RPMI8226 (cell line): Measurements from ENCODE around the gene KLRK1.
"Not testable (repeated sequence)": the region's sequence is repeated elsewhere in the genome, so short reads cannot be mapped to it uniquely, and the experiment has no call there.

Experiments
- DNase-seq: peaks from one replicate; pipeline ENCODE4 v3.0.0-alpha.2; 2015

KLRK1 gene

DNA sequence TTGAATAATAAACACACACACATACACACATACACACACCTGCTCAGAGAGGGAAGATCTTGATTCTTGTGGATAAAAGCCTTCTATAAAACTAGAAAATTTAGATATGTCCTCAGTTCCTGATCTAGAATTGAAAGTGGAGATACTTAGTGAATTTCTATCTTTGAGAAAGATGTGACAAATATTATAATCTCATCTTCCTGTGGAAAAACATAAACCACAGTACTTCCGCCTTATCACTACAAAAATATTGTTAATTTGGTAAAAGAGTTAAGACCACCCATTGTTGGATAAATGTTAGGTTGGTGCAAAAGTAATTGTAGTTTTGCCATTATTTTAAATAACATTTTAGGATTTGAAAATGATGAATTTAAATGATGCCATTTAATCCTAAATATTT is at the start of gene KLRK1:
Gene KLRK1 (minus strand): TSS at position 138 of the 400 bp plus-strand sequence. CDS start 1,231 bp downstream, outside the sequence.
- DNase-seq: no peak

DNA sequence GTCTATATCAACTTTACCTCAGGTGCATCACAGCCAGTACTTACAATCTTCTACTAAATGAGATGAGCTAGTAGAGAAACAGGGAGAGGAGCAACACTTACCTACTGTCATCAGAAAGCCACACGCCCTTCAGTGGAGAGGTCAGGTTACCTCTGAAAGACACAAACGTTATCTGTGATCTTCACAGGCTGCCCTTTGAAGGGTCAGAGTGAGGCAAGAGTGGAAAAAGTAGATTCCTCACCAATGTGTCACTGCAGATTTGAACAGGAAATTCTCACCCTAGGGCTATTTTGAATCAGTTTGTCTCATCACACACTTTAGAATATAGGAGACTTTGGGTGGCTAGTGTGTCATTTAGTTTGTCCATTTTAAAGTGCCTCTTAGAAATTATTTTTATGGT is 47.8 kb upstream of the KLRK1 start:
- not testable (repeated sequence) for DNase-seq

DNA sequence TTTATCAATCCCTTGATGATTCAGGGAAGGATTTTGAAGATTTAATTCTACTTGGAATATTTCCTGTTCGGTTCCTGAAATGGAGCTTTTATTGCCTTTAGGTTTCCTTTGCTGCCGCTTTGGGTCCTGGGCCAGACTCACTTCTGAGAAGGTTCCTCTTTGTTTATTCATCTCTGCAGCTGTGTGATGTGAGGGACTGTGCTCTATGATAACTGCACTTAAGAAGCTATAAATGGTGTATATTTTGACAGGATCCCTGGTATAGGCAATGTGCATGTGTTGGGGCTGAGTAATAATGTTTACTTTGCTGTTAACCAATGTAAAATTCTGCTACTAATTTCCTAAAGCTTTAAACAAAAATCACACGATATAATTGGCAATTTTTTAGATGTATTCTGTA is 46.0 kb upstream of the KLRK1 start, which contains the start of gene KLRC2:
Gene KLRC2 (minus strand): TSS at position 195 of the 400 bp plus-strand sequence. CDS start 24 bp downstream, at position 171.
- not testable (repeated sequence) for DNase-seq

DNA sequence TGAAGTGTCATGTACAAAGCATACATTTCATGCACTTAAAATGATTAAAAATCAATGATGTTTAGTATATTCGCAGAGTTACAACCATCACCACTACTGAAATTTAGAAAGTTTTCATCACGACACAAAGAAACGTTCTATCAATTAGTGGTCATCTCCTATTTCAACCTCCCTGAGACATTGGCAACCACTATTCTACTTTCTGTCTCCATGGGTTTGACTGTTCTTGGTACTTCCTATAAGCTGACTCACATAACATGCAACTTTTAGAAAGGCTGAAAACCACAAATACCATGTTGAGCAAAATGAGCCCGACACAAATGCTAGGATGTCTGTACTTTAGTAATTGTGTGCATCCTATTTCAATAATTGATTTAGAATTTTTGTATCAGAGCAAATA is 40.8 kb upstream of the KLRK1 start:
- DNase-seq: not testable (repeated sequence)

DNA sequence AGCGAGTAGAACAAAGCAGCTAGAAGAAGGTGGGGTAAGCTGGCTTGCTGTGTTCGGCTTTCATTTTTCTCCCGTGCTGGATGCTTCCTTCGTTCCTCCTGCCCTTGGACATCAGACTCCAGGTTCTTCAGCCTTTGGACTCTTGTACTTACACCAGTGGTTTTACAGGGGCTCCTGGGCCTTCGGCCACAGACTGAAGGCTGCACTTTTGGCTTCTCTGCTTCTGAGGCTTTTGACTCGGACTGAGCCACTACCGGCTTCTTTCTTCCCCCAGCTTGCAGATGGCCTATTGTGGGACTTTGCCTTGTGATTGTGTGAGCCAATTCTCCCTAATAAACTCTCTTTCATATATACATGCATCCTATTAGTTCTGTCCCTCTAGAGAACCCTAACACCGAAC is 36.1 kb upstream of the KLRK1 start:
- not testable (repeated sequence) for DNase-seq

DNA sequence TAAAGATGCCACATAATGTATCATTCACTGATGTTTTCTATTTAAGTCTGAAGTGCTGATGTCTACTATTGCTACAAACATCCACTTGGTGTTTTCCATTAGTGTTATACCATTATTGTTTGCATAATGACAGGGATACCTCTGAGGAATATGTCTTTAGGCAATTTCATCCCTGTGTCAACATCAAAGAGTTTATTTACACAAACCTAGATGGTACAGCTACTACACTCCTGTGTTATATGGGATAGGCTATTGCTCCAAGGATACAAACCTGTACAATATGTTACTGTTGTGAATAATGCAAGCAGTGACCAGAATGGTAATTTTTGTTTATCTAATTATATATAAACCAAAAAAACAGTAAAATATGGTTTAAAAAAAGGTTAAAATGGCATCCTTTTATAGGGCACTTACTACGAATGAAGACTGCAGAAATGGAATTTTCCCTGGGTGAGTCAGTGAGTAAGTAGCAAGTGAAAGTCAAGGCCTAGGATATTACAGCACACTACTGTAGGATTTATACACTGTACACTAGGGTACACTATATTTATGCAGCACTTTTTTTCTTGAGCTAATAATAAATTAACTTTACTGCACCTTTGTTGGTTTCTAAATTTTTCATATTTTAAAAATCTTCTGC is 34.5 kb upstream of the KLRK1 start:
- DNase-seq: not testable (repeated sequence)

DNA sequence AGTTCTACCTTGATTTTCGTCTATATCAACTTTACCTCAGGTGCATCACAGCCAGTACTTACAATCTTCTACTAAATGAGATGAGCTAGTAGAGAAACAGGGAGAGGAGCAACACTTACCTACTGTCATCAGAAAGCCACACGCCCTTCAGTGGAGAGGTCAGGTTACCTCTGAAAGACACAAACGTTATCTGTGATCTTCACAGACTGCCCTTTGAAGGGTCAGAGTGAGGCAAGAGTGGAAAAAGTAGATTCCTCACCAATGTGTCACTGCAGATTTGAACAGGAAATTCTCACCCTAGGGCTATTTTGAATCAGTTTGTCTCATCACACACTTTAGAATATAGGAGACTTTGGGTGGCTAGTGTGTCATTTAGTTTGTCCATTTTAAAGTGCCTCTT is 32.3 kb upstream of the KLRK1 start:
- DNase-seq: not testable (repeated sequence)

DNA sequence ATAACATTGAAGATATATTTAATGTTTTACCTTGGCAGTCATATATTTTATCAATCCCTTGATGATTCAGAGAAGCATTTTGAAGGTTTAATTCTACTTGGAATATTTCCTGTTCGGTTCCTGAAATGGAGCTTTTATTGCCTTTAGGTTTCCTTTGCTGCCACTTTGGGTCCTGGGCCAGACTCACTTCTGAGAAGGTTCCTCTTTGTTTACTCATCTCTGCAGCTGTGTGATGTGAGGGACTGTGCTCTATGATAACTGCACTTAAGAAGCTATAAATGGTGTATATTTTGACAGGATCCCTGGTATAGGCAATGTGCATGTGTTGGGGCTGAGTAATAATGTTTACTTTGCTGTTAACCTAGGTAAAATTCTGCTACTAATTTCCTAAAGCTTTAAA is 30.5 kb upstream of the KLRK1 start, which contains the start of gene KLRC3:
Gene KLRC3 (minus strand): TSS at position 262 of the 400 bp plus-strand sequence. CDS start 45 bp downstream, at position 217.
- not testable (repeated sequence) for DNase-seq

DNA sequence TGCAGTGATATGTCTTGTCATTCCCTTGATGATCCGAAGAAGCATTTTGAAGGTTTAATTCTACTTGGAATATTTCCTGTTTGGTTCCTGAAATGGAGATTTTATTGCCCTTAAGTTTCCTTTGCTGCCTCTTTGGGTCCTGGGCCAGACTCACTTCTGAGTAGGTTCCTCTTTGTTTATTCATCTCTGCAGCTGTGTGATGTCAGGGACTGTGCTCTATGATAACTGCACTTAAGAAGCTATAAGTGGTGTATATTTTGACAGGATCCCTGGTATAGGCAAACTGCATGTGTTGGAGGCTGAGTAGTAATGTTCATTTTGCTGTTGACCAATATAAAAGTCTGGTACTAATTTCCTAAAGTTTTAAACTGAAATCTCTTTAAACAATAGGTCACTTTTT is 19.6 kb upstream of the KLRK1 start, which contains the start of gene KLRC4:
Gene KLRC4 (minus strand): TSS at position 366 of the 400 bp plus-strand sequence. CDS start 182 bp downstream, at position 184.
- no peak for DNase-seq

DNA sequence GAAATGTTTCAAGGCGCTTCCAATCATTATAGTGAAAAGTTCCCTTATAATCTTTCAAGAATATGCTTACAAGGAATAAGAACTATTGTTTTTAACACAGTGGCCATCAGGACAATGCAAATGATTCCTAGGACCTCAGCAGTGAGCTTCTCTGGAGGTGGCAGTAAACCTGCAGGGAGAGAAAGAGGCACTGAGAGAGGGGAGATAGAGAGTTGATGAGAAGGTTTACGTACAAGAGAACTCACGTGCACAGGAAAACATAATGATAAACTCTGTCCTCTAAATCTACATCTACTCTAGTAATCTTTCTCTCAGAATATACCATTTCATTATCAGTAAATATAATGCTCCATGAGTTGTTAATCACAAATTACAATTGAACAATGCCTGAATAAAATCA is 19.0 kb upstream of the KLRK1 start:
- DNase-seq: no peak

DNA sequence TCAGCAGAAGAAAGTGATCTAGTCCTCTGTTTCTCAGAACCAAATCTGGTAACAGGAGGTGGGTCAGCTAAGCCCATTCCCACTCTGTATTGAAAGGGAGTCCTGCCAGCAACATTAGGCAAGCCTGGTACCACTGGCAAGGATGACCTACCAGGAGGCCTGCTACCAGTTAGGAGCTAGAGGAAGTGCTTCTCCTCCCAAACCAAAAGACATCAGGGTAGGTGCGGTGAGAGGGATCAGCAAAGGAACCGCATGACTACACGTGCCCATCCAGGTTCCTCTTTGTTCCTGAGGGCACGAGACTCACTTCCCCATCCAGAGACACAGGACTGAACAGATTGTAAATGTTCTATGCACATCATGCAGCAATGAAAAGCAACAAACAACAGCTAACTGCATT is 16.9 kb upstream of the KLRK1 start:
- DNase-seq: no peak

DNA sequence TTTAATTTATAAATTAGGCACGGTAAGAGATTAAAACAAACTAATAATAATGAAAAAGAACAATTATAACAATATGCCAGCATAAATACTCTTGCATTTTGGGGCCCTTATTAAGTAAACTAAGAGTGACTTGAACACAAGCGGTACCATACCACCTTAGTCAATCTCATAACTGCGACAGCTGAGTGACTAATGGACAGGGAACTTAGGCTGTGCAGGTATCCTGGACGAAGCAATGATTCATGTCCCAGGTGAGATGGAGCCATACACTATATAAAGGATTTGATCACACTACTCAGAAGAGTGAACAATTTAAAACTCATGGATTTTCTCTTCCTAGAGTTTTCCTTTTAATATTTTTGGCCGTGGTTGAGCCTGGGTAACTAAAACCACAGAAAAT is 15.5 kb upstream of the KLRK1 start:
- no peak for DNase-seq

DNA sequence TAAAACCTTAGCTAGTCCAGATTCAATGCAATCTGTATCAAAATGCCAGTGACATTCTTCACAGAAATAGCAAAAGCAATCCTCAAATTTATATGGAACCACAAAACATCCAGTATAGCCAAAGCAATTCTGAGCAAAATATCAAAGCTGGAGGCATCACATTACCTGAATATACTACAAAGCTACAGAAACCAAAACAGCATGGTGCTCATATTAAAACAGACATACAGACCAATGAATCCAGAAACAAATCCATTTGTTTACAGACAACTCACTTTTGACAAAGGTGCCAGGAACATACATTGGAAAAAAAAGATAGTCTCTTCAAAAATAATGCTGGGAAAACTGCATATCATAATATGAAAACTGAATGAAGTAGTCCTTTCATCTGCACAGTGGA is 15.0 kb upstream of the KLRK1 start:
- DNase-seq: no peak

DNA sequence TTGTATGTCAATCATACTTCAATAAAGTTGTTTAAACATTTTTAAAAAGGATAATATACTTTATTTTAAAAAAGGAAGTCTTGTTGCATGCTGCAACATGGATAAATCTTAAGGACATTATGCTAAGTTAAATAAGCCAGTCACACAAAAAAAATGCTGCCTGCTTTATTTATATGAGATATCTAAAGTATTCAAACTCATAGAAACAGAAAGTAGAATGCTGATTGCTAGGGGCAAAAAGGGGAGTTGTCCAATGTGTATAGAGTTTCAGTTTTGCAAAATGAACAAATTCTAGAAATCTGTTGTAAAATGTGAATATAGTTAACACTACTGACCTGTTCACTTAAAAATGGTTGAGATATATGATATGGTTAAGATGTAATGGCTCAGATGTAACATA is 11.0 kb upstream of the KLRK1 start:
- DNase-seq: no peak

DNA sequence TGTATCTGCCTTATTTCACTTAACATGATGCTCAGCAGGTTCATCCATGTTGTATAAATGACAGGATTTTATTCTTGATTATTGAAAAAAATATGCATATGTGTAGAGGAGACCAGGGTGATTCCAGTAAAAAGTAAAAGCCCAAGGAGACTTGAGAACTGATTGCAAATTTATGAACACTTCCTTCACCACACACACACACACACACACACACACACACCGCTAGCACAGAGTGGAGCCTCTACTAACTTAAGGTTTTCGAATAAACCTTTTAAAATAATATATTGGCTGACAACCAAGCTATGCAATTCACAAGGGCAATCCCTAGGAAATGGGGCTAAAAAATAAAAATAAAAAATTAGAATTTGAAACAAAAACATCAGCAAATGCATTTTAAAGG is 8.3 kb upstream of the KLRK1 start:
- no peak for DNase-seq

DNA sequence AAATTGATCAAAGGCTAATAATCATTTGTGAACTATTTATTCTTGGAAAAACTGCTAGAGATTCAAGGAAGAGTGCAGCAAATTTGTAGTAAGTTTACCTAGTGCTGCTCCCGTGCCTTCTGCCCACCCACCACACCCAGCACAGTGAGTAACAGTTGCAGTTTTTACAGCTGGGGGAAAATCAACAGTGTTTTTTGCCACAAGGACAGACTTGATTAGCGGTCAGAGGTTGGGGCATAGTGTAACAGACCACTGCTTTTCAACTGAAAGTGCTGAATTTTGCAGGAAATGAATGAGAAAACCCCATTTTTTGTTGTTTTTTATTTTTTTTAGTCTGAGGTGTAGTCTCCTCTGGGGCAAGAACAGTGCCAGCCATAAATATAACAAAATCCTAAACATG is 7.5 kb upstream of the KLRK1 start:
- DNase-seq: no peak

DNA sequence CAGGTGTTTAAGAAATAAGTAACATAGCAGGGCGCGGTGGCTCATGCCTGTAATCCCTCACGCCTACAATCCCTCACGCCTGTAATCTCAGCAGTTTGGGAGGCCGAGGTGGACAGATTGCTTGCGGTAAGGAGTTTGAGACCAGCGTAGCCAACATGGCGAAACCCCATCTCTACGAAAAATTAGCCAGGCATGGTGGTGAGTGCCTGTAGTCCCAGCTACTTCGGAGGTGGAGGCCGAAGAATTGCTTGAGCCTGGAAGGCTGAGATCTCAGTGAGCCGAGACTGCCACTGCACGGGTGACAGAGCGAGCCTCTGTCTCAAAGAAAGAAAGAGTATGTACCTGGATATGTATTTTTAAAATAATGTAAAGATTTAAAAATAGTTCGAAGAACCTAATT is 6.3 kb upstream of the KLRK1 start:
- not testable (repeated sequence) for DNase-seq

DNA sequence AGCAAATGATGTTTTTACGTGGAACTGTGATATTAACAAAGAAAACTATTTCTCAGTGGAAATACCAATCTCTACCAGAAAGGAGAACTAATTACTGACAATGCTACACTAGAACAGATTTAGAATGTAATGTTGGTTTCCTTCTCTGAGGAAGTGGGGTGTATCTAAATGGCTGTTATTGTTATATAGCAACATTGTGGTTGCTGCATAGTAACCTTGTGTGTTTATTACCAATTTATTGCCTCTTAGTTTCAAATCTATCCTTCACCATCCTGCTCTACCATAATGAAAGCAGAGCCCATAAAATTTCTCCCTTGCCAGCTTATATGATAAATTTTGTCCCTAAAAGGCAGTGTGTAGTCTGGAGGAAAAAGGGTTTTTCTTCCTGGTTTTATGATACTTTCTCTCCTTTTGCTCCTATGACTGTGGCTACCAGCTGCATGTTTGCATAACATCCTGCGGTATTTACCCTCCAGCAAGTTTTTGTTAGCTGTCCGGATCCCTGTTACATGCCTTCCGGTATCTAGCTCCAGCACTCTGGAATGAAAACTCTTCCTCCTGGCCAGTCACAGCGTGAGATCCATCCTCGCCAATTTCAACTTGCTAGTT is 5.7 kb upstream of the KLRK1 start:
- DNase-seq: no peak

DNA sequence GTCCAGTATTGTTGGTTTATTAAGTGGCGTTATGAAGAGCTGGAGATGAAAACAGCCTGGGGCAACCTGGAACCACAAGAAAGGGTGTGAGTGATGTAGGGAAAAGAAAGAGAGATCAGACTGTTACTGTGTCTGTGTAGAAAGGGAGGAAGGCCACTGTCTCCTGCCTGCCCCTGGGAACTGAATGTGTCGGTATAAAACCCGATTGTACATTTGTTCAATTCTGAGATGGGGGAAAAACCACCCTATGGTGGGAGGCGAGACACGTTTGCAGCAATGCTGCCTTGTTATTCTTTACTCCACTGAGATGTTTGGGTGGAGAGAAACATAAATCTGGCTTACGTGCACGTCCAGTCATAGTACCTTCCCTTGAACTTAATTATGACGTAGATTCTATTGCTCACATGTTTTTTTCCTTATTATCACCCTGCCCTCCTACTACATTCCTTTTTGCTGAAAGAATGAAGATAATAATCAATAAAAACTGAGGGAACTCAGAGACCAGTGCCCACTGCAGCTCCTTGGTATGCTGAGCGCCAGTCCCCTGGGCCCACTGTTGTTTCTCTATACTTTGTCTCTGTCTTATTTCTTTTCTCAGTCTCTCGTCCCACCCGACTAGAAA is 4.8 kb upstream of the KLRK1 start:
- DNase-seq: not testable (repeated sequence)

DNA sequence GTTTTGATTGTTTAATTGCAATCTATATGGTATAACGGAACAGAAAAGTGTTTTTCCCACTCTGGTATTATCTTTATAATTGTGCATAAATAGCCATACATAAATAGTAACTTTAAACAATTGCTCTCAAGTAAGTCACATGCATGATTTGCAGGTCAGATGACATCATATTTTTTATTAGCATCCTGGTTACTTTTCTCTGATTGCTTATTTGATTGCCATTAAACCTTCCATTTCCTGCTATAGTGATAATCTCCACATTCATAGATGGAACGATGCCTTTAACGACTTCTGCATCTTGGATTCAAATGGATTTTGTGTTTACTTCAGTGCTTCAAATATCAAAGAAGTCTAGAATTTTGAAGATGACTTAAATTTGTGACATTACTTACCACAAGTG is 3.5 kb upstream of the KLRK1 start:
- DNase-seq: no peak

DNA sequence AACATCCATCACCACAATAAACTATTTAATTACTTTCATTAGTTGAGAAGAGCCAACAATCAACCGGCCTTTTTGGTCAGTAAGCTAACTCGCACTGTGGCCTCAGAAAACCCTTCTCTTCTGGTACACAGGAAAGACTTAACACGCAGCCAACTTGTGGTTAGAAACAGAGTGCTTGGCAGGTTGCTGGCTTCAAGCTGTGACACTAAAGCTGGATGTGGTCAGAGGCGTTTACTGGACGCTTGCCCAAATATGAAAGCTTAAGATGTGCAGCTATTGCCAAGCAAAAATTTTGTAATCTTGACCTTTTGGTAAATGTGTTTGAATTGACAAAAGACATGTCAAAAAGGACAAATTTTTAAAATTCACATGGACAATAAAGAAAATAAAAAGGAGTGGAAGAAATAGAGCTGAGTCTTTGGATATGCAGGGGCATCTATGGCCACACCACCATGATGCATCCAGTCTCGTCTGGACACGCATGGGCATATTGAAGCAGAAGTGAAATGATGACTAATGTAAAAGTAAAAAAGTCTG is 2.6 kb upstream of the KLRK1 start:
- peak; percentile 90 for DNase-seq

DNA sequence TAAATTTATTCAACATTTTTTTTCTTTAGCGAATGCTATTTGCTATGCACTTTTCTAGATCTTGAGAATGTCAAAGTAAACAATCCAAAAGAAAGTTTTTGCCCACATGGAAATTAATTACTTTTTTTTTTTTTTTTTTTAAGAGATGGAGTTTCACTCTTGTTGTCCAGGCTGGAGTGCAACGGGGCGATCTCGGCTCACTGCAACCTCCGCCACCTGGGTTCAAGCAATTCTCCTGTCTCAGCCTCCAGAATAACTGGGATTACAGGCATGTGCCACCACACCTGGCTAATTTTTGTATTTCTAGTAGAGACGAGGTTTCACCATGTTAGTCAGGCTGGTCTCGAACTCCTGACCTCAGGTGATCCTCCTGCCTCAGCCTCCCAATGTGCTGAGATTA is 1.1 kb upstream of the KLRK1 start:
- not testable (repeated sequence) for DNase-seq

DNA sequence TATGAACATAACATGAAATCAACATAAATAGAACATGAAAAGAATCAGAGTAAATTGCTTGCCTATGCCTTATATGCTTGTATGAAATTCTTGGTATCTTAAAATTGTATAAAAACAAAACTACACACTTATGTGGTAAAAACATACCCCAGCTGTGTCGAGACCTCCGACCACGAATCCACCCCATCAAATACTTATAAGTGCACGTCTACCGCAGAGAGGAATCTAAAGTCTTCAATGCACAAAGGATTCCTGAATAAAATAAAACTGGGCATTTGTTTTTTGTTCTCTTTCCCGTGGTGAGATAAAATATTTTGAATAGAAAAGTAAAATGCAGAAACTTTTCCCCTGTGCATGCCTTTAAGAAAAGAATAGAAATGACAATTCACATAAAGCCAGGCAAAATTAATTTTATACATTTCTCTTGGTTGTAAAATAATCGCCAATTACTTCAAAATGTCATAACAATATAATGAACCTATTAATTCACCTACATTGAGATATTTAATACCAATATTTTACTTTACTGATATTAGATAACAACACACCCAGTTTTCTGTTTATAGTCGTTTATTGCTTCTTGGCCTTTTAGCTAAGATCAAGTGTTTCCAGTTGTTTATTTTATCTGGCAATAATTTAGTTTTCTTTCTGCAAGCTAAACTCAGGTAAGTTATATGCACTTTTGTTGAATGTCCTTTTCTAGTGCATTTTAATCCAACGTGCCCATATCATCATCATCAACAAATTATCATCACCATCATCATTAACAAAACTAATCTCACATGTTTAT is 1.0 kb downstream of the KLRK1 start:
- DNase-seq: no peak
